T-helper 2 cell (primary cell): ENCODE results near the gene NPC1.
A peak's percentile ranks its signal among the peaks of the same experiment; 100 is the strongest.
"Not testable (repeated sequence)": the region's sequence is repeated elsewhere in the genome, so short reads cannot be mapped to it uniquely, and the experiment has no call there.

Experiments
- DNase-seq, 5 experiments: peaks; one replicate each; pipeline versions ENCODE4 v3.0.0 to v3.0.0-alpha.2; 2012 to 2022

Gene NPC1

GRCh38 chr18:23574611-23575308, 11.5 kb downstream of the NPC1 start:
- peak in 1 of 5 experiments; percentile 19 for DNase-seq

- peak in 3 of 5 experiments; percentile 3 to 77 (median 53) for DNase-seq
Observed at GRCh38 chr18:23573626-23574431, 12.5 kb downstream of the NPC1 start.

GRCh38 chr18:23573020-23573419, 13.3 kb downstream of the NPC1 start:
- DNase-seq = no peak

DNA sequence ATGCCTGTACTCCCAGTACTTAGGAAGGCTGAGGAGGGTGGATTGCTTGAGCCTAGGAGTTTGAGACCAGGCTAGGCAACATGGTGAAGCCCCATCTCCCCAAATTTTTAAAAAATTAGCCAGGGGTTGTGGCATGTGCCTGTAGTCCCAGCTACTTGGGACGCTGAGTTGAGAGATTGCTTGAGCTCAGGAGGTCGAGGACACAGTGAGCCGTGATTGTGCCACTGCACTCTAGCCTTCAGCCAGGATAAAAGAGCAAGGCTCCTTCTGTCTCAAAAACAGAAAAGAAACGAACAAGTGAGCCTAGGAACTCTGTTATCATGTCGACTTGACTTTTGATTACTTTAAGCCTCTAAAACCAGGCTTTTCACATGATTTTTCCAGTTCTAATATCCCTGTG, 13.7 kb downstream of the NPC1 start:
- DNase-seq = no peak

- DNase-seq = no peak
Observed at GRCh38 chr18:23572012-23572411, 14.3 kb downstream of the NPC1 start.

- DNase-seq = peak in 1 of 5 experiments; percentile 49
Observed at GRCh38 chr18:23570912-23571504, 15.3 kb downstream of the NPC1 start.

GRCh38 chr18:23569299-23570063, 16.8 kb downstream of the NPC1 start:
- DNase-seq = no peak

DNA sequence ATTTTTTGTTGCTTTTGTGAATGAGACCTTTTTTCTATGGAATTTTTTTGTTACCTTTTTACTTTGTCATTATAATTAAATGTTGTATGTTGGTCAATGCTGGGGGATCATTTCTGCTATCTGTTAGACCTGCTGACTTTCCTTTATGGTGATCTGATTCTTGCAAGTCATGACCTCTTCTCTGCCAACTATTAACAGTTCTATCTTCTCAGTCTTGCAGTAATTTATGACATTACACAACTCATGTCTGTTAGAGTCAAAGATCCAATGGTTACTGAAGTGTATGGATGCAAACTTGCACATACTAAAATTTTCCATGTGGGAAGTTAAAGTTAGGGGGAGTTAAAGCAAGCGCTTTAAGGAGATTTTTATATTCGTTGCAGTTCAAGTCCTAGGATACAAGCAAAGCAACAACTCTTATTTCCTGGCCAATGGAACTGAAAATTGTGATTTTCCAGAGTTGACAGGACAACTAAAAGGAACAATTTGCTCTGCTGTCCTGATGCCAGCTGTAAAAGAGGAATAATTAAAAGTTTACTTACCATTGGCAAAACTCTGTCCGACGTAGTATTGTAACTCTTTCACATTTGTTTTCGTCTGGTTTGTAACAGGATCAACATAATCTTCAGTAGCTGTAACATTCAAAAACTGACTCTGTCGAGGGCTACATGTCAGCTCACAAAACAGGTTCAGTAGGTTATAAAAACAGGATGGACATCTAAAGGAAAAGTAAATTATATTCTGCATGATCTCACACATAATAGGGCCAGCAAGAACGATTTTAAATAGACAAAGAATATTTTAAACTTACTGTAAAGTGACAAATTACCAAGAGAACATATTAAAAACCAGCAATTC, 17.8 kb downstream of the NPC1 start:
- no peak for DNase-seq

DNA sequence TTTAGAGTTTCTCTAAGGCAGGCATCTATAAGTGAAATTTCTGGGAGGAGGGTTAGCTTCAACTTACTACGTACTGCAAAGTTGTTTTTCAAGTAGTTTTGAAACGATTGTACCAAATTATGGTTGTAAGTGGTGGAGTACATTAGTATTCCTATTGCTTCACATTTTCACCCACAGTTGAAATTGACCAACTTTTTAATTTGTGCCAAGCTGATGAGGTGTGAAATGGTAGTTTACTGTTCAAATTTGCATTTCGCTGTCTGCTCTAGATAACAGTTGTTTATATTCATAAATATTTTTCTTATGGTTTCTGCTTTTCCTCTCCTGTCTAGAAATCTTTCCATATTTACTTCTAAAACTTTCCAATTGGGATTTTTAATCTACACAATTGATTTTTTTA, 18.6 kb downstream of the NPC1 start:
- no peak for DNase-seq

- DNase-seq = no peak
Observed at GRCh38 chr18:23565916-23566547, 20.3 kb downstream of the NPC1 start.

DNA sequence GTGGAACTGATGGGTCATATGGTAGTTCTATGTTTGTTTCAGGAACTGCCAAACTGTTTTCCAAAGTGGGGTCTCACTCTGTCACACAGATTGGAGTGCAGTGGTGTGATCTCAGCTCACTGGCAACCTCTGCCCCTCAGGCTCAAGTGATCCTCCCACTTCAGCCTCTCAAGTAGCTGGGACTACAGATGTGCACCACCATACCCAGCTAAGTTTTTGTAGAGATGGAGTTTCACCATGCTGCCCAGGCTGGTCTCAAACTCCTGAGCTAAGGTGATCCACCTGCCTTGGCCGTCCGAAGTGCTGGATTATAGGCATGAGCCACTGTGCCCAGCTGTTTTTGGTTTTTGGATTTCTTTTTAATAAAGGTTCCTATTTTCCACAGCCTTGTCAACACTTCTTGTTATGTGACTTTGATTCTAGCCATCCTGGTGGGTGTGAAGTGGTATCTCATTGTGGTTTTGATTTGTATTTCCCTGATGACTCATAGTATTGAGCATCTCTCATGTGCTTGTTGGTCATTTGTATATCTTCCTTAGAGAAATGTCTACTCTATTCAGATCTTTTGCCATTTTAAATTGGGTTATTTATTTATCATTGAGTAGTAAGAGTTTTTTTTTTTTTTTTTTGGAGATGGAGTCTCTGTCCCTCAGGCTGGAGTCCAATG, 22.8 kb downstream of the NPC1 start:
- DNase-seq = peak in 2 of 5 experiments; percentile 41 to 60

DNA sequence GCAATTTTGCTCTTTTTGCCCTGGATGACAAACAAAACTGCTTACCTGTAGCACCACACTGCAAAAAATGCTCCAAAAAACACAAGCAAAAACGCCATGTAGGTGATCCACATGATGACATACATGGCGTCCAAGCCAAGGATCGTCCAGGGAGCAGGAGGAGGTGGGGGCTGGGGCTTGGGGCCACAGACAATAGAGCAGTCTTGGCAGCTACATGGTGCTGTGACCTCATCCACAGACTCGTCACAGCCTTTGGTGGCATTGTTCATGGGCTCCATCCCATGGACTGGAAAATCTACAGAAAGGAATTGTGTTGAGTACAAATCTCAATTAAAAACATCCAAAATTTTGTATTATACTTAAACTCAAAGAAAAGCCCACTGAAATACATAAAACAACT, 26.1 kb downstream of the NPC1 start:
- DNase-seq = no peak

GRCh38 chr18:23557511-23557910, 28.8 kb downstream of the NPC1 start:
- not testable (repeated sequence) for DNase-seq

DNA sequence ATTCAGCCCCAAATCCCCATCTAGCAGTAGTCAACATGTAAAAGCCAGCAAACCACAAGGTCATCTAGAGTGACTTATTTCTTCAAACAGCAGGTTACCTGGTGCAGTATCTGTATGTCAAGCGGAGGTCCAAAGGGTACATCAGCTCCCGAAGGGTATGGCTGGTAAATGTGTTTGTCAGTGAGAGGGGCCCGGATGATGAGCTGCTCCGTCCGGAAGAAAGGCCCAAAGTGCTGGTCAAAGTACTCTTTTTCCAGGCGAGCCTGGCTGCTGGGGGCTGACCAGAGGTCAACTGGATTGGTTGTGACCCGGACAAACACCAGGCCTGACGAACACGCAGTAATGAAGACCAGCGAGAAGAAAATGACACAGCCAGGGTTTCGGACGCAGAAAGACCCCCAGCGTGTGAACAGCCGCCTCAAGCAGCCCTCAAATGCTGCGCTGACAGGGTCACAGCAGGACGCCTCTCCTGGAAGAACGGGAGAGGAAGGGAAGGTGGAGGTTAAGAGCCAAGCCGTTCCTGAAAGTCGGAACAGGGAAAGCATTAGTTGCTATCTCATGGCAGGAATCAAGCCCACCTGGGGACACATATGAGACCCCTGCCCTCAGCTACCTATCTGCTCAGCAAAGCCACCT, 30.0 kb downstream of the NPC1 start:
- DNase-seq = no peak

- DNase-seq = peak in 1 of 5 experiments; percentile 41
Observed at GRCh38 chr18:23553887-23554286, 32.4 kb downstream of the NPC1 start.

GRCh38 chr18:23552505-23552904, 33.8 kb downstream of the NPC1 start:
- DNase-seq = no peak

DNA sequence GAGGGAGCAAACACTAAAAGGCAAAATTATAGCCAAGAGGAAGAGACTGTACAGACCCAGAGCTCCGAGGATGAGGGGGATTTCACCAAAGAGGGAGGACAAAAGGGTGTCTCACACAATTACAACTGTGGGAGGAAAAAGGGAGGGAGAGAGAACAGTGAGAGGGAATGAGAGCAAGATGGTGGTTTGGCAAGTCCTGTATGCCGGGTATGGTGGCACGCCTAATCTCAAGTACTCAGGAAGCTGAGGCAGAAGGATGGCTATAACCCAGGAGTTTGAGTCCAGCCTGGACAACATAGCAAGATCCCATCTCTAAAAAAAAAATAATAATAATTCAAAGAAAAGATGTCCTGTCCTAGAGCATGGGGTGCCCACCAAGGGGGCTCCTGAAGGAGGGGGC, 34.3 kb downstream of the NPC1 start:
- no peak for DNase-seq

DNA sequence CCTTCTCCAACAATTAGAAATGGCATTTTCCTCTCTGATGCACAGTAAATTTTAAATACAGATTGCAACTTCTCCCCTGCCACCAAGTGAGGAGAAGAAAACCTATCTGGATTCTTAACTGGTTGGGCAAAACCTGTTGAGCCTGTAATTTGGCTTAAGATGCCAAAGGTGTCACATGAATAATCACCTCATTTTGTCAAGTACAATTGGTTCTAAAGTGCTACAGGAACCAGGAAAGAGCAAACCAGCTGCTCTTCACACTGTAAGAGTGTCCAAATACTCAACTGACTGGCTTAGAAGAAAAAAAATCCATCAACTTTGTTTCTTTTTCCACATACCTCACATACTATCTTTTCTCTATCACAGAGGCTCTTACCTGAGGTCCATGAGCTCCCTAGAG, 35.4 kb downstream of the NPC1 start:
- no peak for DNase-seq

DNA sequence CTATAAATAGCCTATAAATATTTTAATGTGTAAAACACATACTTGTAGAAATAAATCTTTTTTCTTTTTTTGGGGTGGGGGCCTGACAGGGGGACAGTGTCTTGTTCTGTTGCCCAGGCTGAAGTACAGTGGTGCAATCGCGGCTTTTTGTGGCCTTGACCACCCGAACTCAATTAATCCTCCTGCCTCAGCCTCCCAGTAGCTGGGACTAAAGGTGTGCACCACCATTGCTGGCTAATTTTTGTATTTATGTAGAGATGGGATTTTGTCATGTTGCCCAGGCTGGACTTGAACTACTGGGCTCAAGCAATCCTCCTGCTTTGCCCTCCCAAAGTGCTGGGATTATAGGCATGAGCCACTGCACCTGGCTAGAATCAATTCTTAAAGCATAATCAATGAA, 37.6 kb downstream of the NPC1 start:
- DNase-seq = no peak

DNA sequence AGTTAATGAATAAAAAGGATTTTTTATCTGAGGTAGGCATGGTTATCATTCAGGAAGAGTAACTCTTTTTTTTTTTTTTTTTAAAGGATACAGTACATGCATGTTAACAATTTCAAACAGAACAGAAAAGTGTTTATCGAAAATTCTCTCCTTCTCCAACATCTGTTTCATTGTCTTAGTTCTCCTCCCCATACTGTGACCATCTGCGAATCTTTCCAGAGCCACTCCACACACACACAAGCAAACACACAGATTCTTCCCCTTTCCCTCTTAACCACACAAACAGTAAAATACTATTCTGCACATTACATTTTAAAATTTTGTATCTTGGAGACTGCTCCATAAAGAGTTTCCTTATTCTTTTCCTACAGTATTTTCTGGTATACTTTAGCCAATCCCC, 38.0 kb downstream of the NPC1 start:
- no peak for DNase-seq
